ENCODE measurements around the gene UBALD1.

DNA sequence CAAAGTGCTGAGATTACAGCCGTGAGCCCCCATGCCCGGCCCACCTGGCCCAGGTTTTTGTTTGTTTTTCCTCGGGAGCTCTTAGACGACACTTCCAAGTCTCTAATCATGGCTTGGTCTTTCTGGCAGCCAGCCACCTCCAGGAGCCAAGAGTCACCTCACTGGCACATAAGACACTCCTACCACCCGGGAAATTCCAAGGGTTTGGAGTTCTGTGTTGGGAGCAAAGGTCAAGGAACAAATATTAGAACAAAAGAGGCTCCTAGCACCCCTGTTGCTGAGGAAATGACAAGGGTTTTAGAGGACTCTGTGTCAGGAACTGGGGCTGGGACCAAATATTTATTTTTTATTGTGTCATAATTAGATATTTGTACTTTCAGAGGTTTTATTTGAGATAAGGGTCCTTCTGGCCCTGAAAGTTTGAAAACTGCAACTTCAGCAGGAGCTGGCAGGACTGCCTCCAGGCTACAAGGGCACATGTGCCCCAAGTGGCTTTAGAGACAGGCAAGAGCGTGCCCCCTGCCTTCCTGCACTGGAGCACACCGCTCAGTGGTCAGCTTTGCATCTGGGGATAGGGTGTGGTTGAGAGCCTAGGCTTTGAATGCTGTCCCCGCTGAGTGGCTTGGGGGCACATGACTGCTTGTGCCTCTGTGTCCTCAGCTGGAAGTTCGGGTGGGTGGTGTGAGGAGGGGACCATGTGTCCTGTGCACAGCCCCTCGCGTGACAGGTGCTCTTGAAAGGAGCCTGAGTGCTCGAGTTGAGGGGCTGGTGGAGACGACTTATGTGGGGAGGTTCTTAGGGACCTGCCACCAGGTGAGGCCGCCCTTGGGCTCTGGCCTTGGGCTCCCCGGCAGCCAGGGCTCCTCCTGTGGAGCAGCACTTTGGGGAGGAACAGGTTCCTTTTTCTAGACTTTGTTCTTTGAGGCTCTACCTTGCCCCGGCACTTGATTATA, 39.6 kb upstream of the UBALD1 start:
- TF ChIP-seq POLR2AphosphoS5 (IDR thresholded peaks at IDR 0.05; ENCODE audit: low read depth, low read length) (no peak), TAF1 (IDR thresholded peaks at IDR 0.05; ENCODE audit: borderline replicate concordance, insufficient read depth, low read length) (no peak)

Data from PFSK-1 (cell line).